Neural crest cell (in vitro differentiated cells): ENCODE data around the gene MARCHF10. TPM values are rescaled to one million over a fixed set of nuclear protein-coding genes. Genes with fewer than 3 reads are reported as not detected.

ENCODE experiments used
- DNase-seq: peaks from one replicate; pipeline ENCODE4 v3.0.0; 2021; ENCODE audit warnings: low read depth, mixed read lengths, low spot score
- H3K27ac Mint-ChIP-seq: one replicate; pipeline ENCODE4 v1.8.0; 2021; ENCODE audit warnings: mild to moderate bottlenecking, mixed read lengths; ENCODE audit not compliant: unreplicated experiment
- H3K27me3 Mint-ChIP-seq: 2 replicates; pipeline ENCODE4 v1.8.0; 2021; ENCODE audit warnings: low read depth, mild to moderate bottlenecking, mixed read lengths
- H3K36me3 Mint-ChIP-seq: 2 replicates; pipeline ENCODE4 v1.8.0; 2021; ENCODE audit warnings: low read depth, mild to moderate bottlenecking, mixed read lengths
- H3K4me1 Mint-ChIP-seq: 2 replicates; pipeline ENCODE4 v1.8.0; 2021; ENCODE audit warnings: mixed read lengths
- H3K4me3 Mint-ChIP-seq: one replicate; pipeline ENCODE4 v1.8.0; 2021; ENCODE audit warnings: mild to moderate bottlenecking, mixed read lengths
- H3K9me3 Mint-ChIP-seq: 2 replicates; pipeline ENCODE4 v1.8.0; 2021; ENCODE audit warnings: mixed read lengths
- CTCF ChIP-seq: fragments of 200-600 bp; sonication (generic); conservative IDR thresholded peaks from 2 replicates; pipeline ENCODE4 v1.5.0; 2021; ENCODE audit warnings: antibody characterized with exemption, mild to moderate bottlenecking
- total RNA-seq: library from RNA; stranded (reverse); gene quantifications from 2 replicates; pipeline ENCODE4 v1.2.1, GENCODE V29; 2021

The MARCHF10 gene
- total RNA-seq, 1 donor from 2014 or later, result 0.23 TPM

- TF ChIP-seq CTCF, result no peak
- Mint-ChIP-seq H3K4me1 (peaks cover 31% of the 10 kb centered on the region), H3K27me3 (peaks cover 4% of the 10 kb centered on the region), H3K36me3 (peaks cover under 1% of the 10 kb centered on the region), H3K27ac (no peak overlapping the region), H3K9me3 (peaks cover 3% of the 10 kb centered on the region), H3K4me3 (no peak overlapping the region)
- no peak for DNase-seq
Observed at GRCh38 chr17:62808576-62808970, 459 bp upstream of the MARCHF10 start.

- H3K27me3 Mint-ChIP-seq, result peaks cover 4% of the 10 kb centered on the region
- peaks cover 41% of the 10 kb centered on the region for H3K4me1 Mint-ChIP-seq
- no peak overlapping the region for H3K4me3 Mint-ChIP-seq
- no peak overlapping the region for H3K27ac Mint-ChIP-seq
- DNase-seq, result no peak
- no peaks in the 10 kb centered on the region for H3K36me3 Mint-ChIP-seq
- no peak for TF ChIP-seq CTCF
- H3K9me3 Mint-ChIP-seq, result no peaks in the 10 kb centered on the region
Observed at GRCh38 chr17:62805234-62805633, 2.9 kb downstream of the MARCHF10 start.

GRCh38 chr17:62804822-62805221 lies 3.3 kb downstream of the MARCHF10 start:
- Mint-ChIP-seq H3K27me3 (peaks cover 4% of the 10 kb centered on the region), H3K36me3 (no peaks in the 10 kb centered on the region), H3K27ac (no peak overlapping the region), H3K4me3 (no peak overlapping the region), H3K9me3 (no peaks in the 10 kb centered on the region), H3K4me1 (peaks cover 41% of the 10 kb centered on the region)
- no peak for TF ChIP-seq CTCF
- DNase-seq, result no peak

- no peak for TF ChIP-seq CTCF
- no peaks in the 10 kb centered on the region for H3K36me3 Mint-ChIP-seq
- DNase-seq, result no peak
- H3K27me3 Mint-ChIP-seq, result peaks cover 4% of the 10 kb centered on the region
- no peak overlapping the region for H3K4me3 Mint-ChIP-seq
- H3K4me1 Mint-ChIP-seq, result peaks cover 44% of the 10 kb centered on the region
- H3K9me3 Mint-ChIP-seq, result peaks cover 3% of the 10 kb centered on the region
- no peak overlapping the region for H3K27ac Mint-ChIP-seq
Observed at GRCh38 chr17:62804025-62804424, 4.1 kb downstream of the MARCHF10 start.

GRCh38 chr17:62802561-62803205 lies 5.4 kb downstream of the MARCHF10 start:
- TF ChIP-seq CTCF, result no peak
- Mint-ChIP-seq H3K4me3 (no peak overlapping the region), H3K27me3 (peaks cover 4% of the 10 kb centered on the region), H3K4me1 (peaks cover 48% of the 10 kb centered on the region), H3K36me3 (no peaks in the 10 kb centered on the region), H3K27ac (no peak overlapping the region), H3K9me3 (peaks cover 3% of the 10 kb centered on the region)
- no peak for DNase-seq
